ENCODE measurements around the gene CERK. TPM values are rescaled to one million over a fixed set of nuclear protein-coding genes. Genes with fewer than 3 reads are reported as not detected.

The CERK gene
- total and polyA plus RNA-seq, 2 of the 13 experiments (the other 11 are each of a cell fraction or from before 2014, with no cell fraction given), result 40.3 to 41.9 TPM

DNA sequence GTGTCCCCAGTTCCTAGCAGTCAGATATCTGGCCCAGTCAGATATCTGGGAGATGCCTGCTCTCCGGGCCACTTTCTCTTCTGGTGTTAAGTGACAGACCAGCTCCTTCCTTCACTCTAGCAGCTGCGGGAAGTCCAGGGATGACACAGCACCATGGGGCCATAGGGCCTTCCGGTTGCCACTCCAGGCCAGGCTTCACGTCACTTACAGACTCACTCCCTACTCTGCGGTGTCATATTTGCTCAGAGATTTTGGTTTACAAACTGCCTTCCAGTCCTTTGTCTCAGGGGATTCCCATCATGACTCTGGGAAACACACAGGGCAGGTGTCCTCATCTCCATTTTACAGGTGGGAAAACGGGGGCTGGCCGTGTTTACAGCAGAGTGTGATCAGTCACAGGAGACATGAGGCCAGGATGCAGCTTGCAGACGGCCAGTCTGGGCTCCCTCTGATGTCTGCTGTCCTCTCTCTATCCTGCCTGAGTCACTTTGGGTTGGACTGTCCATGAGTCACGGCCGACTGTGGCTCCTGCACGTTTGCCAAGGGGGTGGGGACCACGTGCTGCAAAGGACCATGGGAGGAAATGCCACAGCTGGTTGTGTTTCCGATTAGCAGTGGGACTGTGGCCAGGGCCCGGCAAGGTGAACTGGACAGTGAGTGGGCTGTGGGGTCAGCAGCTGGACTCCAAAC, 16.2 kb upstream of the CERK start:
- CTCF ChIA-PET (ENCODE audit: low intra/inter-chr PET ratio, low total read pairs), result no interaction called here
- intact Hi-C loops (cut with micrococcal nuclease; ENCODE audit: unreplicated experiment), result loop anchor here (2.0 kb wide), 1 partner anchor 15 kb away; the partner anchor contains the start of gene CERK
- H3K9me3 ChIP-seq (ENCODE audit: low read length), result peaks cover 8% of the 10 kb centered on the region
- TF ChIP-seq ELF4 (CRISPR knock-in tag; IDR thresholded peaks at IDR 0.05; ENCODE audit: borderline replicate concordance), result no peak
- no peak for TF ChIP-seq THYN1 (CRISPR knock-in tag; IDR thresholded peaks at IDR 0.05; ENCODE audit: borderline replicate concordance, low read depth)
- TF ChIP-seq ZNF768 (CRISPR knock-in tag; IDR thresholded peaks at IDR 0.05), result no peak
- peak; percentile 92 for TF ChIP-seq TGIF2 (CRISPR knock-in tag; IDR thresholded peaks at IDR 0.05)
- TF ChIP-seq PAWR (CRISPR knock-in tag; IDR thresholded peaks at IDR 0.05; ENCODE audit: borderline replicate concordance), result no peak
- TF ChIP-seq IRX3 (CRISPR knock-in tag; IDR thresholded peaks at IDR 0.05; ENCODE audit: borderline replicate concordance, low read depth), result no peak
- TF ChIP-seq, protein P1, sequence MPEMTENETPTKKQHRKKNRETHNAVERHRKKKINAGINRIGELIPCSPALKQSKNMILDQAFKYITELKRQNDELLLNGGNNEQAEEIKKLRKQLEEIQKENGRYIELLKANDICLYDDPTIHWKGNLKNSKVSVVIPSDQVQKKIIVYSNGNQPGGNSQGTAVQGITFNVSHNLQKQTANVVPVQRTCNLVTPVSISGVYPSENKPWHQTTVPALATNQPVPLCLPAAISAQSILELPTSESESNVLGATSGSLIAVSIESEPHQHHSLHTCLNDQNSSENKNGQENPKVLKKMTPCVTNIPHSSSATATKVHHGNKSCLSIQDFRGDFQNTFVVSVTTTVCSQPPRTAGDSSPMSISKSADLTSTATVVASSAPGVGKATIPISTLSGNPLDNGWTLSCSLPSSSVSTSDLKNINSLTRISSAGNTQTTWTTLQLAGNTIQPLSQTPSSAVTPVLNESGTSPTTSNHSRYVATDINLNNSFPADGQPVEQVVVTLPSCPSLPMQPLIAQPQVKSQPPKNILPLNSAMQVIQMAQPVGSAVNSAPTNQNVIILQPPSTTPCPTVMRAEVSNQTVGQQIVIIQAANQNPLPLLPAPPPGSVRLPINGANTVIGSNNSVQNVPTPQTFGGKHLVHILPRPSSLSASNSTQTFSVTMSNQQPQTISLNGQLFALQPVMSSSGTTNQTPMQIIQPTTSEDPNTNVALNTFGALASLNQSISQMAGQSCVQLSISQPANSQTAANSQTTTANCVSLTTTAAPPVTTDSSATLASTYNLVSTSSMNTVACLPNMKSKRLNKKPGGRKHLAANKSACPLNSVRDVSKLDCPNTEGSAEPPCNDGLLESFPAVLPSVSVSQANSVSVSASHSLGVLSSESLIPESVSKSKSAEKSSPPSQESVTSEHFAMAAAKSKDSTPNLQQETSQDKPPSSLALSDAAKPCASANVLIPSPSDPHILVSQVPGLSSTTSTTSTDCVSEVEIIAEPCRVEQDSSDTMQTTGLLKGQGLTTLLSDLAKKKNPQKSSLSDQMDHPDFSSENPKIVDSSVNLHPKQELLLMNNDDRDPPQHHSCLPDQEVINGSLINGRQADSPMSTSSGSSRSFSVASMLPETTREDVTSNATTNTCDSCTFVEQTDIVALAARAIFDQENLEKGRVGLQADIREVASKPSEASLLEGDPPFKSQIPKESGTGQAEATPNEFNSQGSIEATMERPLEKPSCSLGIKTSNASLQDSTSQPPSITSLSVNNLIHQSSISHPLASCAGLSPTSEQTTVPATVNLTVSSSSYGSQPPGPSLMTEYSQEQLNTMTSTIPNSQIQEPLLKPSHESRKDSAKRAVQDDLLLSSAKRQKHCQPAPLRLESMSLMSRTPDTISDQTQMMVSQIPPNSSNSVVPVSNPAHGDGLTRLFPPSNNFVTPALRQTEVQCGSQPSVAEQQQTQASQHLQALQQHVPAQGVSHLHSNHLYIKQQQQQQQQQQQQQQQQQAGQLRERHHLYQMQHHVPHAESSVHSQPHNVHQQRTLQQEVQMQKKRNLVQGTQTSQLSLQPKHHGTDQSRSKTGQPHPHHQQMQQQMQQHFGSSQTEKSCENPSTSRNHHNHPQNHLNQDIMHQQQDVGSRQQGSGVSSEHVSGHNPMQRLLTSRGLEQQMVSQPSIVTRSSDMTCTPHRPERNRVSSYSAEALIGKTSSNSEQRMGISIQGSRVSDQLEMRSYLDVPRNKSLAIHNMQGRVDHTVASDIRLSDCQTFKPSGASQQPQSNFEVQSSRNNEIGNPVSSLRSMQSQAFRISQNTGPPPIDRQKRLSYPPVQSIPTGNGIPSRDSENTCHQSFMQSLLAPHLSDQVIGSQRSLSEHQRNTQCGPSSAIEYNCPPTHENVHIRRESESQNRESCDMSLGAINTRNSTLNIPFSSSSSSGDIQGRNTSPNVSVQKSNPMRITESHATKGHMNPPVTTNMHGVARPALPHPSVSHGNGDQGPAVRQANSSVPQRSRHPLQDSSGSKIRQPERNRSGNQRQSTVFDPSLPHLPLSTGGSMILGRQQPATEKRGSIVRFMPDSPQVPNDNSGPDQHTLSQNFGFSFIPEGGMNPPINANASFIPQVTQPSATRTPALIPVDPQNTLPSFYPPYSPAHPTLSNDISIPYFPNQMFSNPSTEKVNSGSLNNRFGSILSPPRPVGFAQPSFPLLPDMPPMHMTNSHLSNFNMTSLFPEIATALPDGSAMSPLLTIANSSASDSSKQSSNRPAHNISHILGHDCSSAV (CRISPR knock-in tag; IDR thresholded peaks at IDR 0.05; ENCODE audit: borderline replicate concordance), result no peak
- no peak for TF ChIP-seq ZMAT3 (CRISPR knock-in tag; conservative IDR thresholded peaks at IDR 0.05)
- TF ChIP-seq KLF11 (CRISPR knock-in tag; IDR thresholded peaks at IDR 0.05), result no peak
- no peak for TF ChIP-seq ZNF530 (CRISPR knock-in tag; IDR thresholded peaks at IDR 0.05; ENCODE audit: low read depth)
- TF ChIP-seq YEATS2 (CRISPR knock-in tag; IDR thresholded peaks at IDR 0.05; ENCODE audit: borderline replicate concordance), result peak; percentile 80; the same call in 1 of the 2 replicates
- TF ChIP-seq EZH2 (conservative IDR thresholded peaks at IDR 0.05; ENCODE audit: low read depth, low read length), result no peak
- TF ChIP-seq, protein P2, sequence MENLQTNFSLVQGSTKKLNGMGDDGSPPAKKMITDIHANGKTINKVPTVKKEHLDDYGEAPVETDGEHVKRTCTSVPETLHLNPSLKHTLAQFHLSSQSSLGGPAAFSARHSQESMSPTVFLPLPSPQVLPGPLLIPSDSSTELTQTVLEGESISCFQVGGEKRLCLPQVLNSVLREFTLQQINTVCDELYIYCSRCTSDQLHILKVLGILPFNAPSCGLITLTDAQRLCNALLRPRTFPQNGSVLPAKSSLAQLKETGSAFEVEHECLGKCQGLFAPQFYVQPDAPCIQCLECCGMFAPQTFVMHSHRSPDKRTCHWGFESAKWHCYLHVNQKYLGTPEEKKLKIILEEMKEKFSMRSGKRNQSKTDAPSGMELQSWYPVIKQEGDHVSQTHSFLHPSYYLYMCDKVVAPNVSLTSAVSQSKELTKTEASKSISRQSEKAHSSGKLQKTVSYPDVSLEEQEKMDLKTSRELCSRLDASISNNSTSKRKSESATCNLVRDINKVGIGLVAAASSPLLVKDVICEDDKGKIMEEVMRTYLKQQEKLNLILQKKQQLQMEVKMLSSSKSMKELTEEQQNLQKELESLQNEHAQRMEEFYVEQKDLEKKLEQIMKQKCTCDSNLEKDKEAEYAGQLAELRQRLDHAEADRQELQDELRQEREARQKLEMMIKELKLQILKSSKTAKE (CRISPR knock-in tag; IDR thresholded peaks at IDR 0.05; ENCODE audit: borderline replicate concordance), result peak; percentile 90

More for the DNA sequence above, 16.2 kb upstream of the CERK start:
- POLR2A ChIA-PET, result interaction anchor here (0.6 to 3.1 kb wide), 12 partner anchors 8 to 193 kb away, joined by 3 to 42 read pairs (median 6); partner anchors contain the start of gene TBC1D22A
- Histone ChIP-seq H2AFZ (ENCODE audit: low read length) (no peak overlapping the region), H3K27me3 (ENCODE audit: control insufficient read depth in 1 of 2, insufficient read depth in 2 of 2, low read length in 2 of 2) (no peaks in the 10 kb centered on the region; a peak in 1 of 5 replicates), H3K9ac (ENCODE audit: insufficient read depth, low read depth, low read length) (peak overlapping the region; percentile 63), H3K27ac (ENCODE audit: extremely low read length, insufficient read depth, low read length) (peak overlapping the region; percentile 78), H3K4me3 (replicated peaks in 1 of 3; ENCODE audit: insufficient read depth in 1 of 3, low read depth in 2 of 3, low read length in 3 of 3) (peak overlapping the region; percentile 12 to 51 (median 16); a peak in 5 of 6 replicates), H3K4me2 (ENCODE audit: low read depth, low read length) (peak overlapping the region; percentile 79), H4K20me1 (ENCODE audit: insufficient read depth, low read length) (no peaks in the 10 kb centered on the region), H3K4me1 (ENCODE audit: insufficient read depth, low read length) (peaks cover 58% of the 10 kb centered on the region), H3K79me2 (ENCODE audit: insufficient read depth, low read length) (no peaks in the 10 kb centered on the region), H3K36me3 (replicated peaks in 1 of 2; ENCODE audit: control insufficient read depth in 1 of 2, insufficient read depth in 2 of 2, low read length in 2 of 2) (no peaks in the 10 kb centered on the region)
- FAIRE-seq (peak; percentile 40), DNase-seq (ENCODE audit: low spot score) (peak; percentile 92), ATAC-seq (peak; percentile 87)
- in situ Hi-C loops (cut with HindIII; ENCODE audit: extremely low pct_ligation_motif_present, low pct_unique_long_range_greater_than_20kb), result no loop called here
- 2% methylated on average over 11 of the region's 14 CpGs for WGBS (ENCODE audit: low lambda C conversion rate)
- BruUV-seq (replicated peaks), result TSS peak; percentile 70

Data from HepG2 (cell line).